Endodermal cell (in vitro differentiated cells): ENCODE measurements around the gene CAB39. TPM values are rescaled to one million over a fixed set of nuclear protein-coding genes. Genes with fewer than 3 reads are reported as not detected.

ENCODE experiments used
- DNase-seq: peaks from one replicate; pipeline ENCODE4 v3.0.0-alpha.2; 2017
- H3K27ac ChIP-seq: 2 replicates; pipeline ENCODE4 v1.5.1; 2013; ENCODE audit warnings: mild to moderate bottlenecking, low read depth, low read length, moderate library complexity
- H3K27me3 ChIP-seq: 2 replicates; pipeline ENCODE4 v1.6.1; 2013; ENCODE audit warnings: mild to moderate bottlenecking, low read length, moderate library complexity; ENCODE audit not compliant: insufficient read depth, control insufficient read depth, poor library complexity, severe bottlenecking
- H3K36me3 ChIP-seq: 2 replicates; pipeline ENCODE4 v1.7.0; 2013; ENCODE audit warnings: mild to moderate bottlenecking, low read length, moderate library complexity; ENCODE audit not compliant: control insufficient read depth, insufficient read depth
- H3K4me1 ChIP-seq: one replicate; pipeline ENCODE4 v1.7.0; 2013; ENCODE audit warnings: low read length; ENCODE audit not compliant: control insufficient read depth, insufficient read depth
- H3K4me3 ChIP-seq: 2 replicates; pipeline ENCODE4 v1.5.1; 2013; ENCODE audit warnings: mild to moderate bottlenecking, low read length, moderate library complexity
- H3K9ac ChIP-seq: 2 replicates; pipeline ENCODE4 v1.6.1; 2013; ENCODE audit warnings: mild to moderate bottlenecking, low read length, moderate library complexity; ENCODE audit not compliant: poor library complexity, severe bottlenecking; ENCODE audit errors: extremely low read depth
- H3K9me3 ChIP-seq: 2 replicates; pipeline ENCODE4 v1.6.1; 2013; ENCODE audit warnings: mild to moderate bottlenecking, low read length, moderate library complexity; ENCODE audit not compliant: control insufficient read depth
- H3K27ac Mint-ChIP-seq: 2 replicates; pipeline ENCODE4 v1.8.0; 2020; ENCODE audit warnings: mixed read lengths
- H3K27me3 Mint-ChIP-seq: 2 replicates; pipeline ENCODE4 v1.8.0; 2021; ENCODE audit warnings: mild to moderate bottlenecking, mixed read lengths; ENCODE audit not compliant: insufficient read depth
- H3K36me3 Mint-ChIP-seq: 2 replicates; pipeline ENCODE4 v1.8.0; 2020; ENCODE audit warnings: low read depth, mixed read lengths
- H3K4me1 Mint-ChIP-seq: 2 replicates; pipeline ENCODE4 v1.8.0; 2020; ENCODE audit warnings: mixed read lengths
- H3K4me3 Mint-ChIP-seq: 2 replicates; pipeline ENCODE4 v1.8.0; 2020; ENCODE audit warnings: mild to moderate bottlenecking, moderate library complexity, mixed read lengths
- H3K9me3 Mint-ChIP-seq: 2 replicates; pipeline ENCODE4 v1.8.0; 2020; ENCODE audit warnings: mild to moderate bottlenecking, mixed read lengths
- CTCF ChIP-seq: fragments of 200-600 bp; sonication (generic); conservative IDR thresholded peaks from 2 replicates; pipeline ENCODE4 v1.5.0; 2021; ENCODE audit warnings: antibody characterized with exemption, mild to moderate bottlenecking
- WGBS, 2 experiments: methylation state at CpG; one replicate each; pipeline versions ENCODE4 v1.1.5 to v1.1.7; 2013; ENCODE audit warnings: missing lambda C conversion rate in 2 of 2, mixed read lengths in 1 of 2; ENCODE audit not compliant: insufficient coverage in 1 of 2, insufficient read length in 1 of 2; 5-methylcytosine and 5-hydroxymethylcytosine counted together
- total RNA-seq, 2 donors: library from RNA; stranded (reverse); fragmentation: NEBNext Ultra II Directional in 1 of 2; extraction: Animal tissue kit (Norgen Biotek cat#: 25700) in 1 of 2; gene quantifications; 2 replicates in 1 of 2; 3 replicates in 1 of 2; pipeline ENCODE4 v1.2.1, GENCODE V29; 2021

The CAB39 gene
- total RNA-seq, 2 donors from 2014 or later = 41.4 to 48.4 TPM

- H3K4me1 Mint-ChIP-seq = peaks cover 11% of the 10 kb centered on the region
- Histone ChIP-seq H3K4me1 (no peaks in the 10 kb centered on the region), H3K27ac (no peak overlapping the region), H3K9ac (no peak overlapping the region), H3K27me3 (no peaks in the 10 kb centered on the region), H3K36me3 (peaks cover 38% of the 10 kb centered on the region), H3K4me3 (no peak overlapping the region), H3K9me3 (no peaks in the 10 kb centered on the region)
- DNase-seq = no peak
- no peaks in the 10 kb centered on the region for H3K9me3 Mint-ChIP-seq
- peaks cover 30% of the 10 kb centered on the region for H3K36me3 Mint-ChIP-seq
- WGBS, 2 experiments = 95% methylated on average over 5 of the region's 8 CpGs; no CpG with 5 or more reads in 1 of the 2 experiments
- H3K27me3 Mint-ChIP-seq = no peaks in the 10 kb centered on the region
- H3K27ac Mint-ChIP-seq = no peak overlapping the region
- TF ChIP-seq CTCF = peak; percentile 59
- H3K4me3 Mint-ChIP-seq = no peak overlapping the region
Observed at GRCh38 chr2:230809677-230810251, 97.1 kb downstream of the CAB39 start.

GRCh38 chr2:230811508-230811907, 98.9 kb downstream of the CAB39 start:
- no peak overlapping the region for H3K4me3 Mint-ChIP-seq
- peaks cover 48% of the 10 kb centered on the region for H3K36me3 ChIP-seq
- H3K4me1 Mint-ChIP-seq = peaks cover 11% of the 10 kb centered on the region
- H3K4me3 ChIP-seq = no peak overlapping the region
- H3K27me3 ChIP-seq = no peaks in the 10 kb centered on the region
- no peak for TF ChIP-seq CTCF
- H3K27me3 Mint-ChIP-seq = no peaks in the 10 kb centered on the region
- no peaks in the 10 kb centered on the region for H3K4me1 ChIP-seq
- no peak overlapping the region for H3K27ac ChIP-seq
- no peaks in the 10 kb centered on the region for H3K9me3 Mint-ChIP-seq
- H3K9me3 ChIP-seq = no peaks in the 10 kb centered on the region
- DNase-seq = no peak
- no peak overlapping the region for H3K27ac Mint-ChIP-seq
- 89 to 100% methylated on average over 3 of the region's 3 CpGs for WGBS, 2 experiments
- peaks cover 32% of the 10 kb centered on the region for H3K36me3 Mint-ChIP-seq
- no peak overlapping the region for H3K9ac ChIP-seq

- no peak for TF ChIP-seq CTCF
- H3K4me1 ChIP-seq = no peaks in the 10 kb centered on the region
- H3K36me3 Mint-ChIP-seq = peaks cover 37% of the 10 kb centered on the region
- no peak overlapping the region for H3K4me3 Mint-ChIP-seq
- H3K9ac ChIP-seq = no peak overlapping the region
- WGBS, 2 experiments = 97% methylated on average over 4 to 6 of the region's 6 CpGs
- no peaks in the 10 kb centered on the region for H3K9me3 Mint-ChIP-seq
- no peaks in the 10 kb centered on the region for H3K27me3 Mint-ChIP-seq
- no peak overlapping the region for H3K27ac Mint-ChIP-seq
- no peaks in the 10 kb centered on the region for H3K9me3 ChIP-seq
- H3K4me1 Mint-ChIP-seq = peaks cover 11% of the 10 kb centered on the region
- peaks cover 53% of the 10 kb centered on the region for H3K36me3 ChIP-seq
- H3K27ac ChIP-seq = no peak overlapping the region
- DNase-seq = no peak
- no peaks in the 10 kb centered on the region for H3K27me3 ChIP-seq
- H3K4me3 ChIP-seq = no peak overlapping the region
Observed at GRCh38 chr2:230812033-230812432, 99.4 kb downstream of the CAB39 start.
